ENCODE measurements around the gene OXNAD1. TPM values are rescaled to one million over a fixed set of nuclear protein-coding genes. Genes with fewer than 3 reads are reported as not detected.

The OXNAD1 gene
- total RNA-seq, 4 donors from 2014 or later: 10.6 to 16.3 (median 12.6) TPM

- no peak for TF ChIP-seq CTCF (IDR thresholded peaks at IDR 0.05; ENCODE audit: low read depth)
Measured at GRCh38 chr3:16229681-16230080, 35.3 kb upstream of the OXNAD1 start.

- no peak for TF ChIP-seq CTCF (IDR thresholded peaks at IDR 0.05; ENCODE audit: low read depth)
Measured at GRCh38 chr3:16231983-16232382, 33.0 kb upstream of the OXNAD1 start.

- no peak for TF ChIP-seq CTCF (IDR thresholded peaks at IDR 0.05; ENCODE audit: low read depth)
Measured at GRCh38 chr3:16233806-16234205, 31.2 kb upstream of the OXNAD1 start.

GRCh38 chr3:16234281-16234680 lies 30.7 kb upstream of the OXNAD1 start:
- TF ChIP-seq CTCF (IDR thresholded peaks at IDR 0.05; ENCODE audit: low read depth): no peak

GRCh38 chr3:16236030-16236639 lies 28.9 kb upstream of the OXNAD1 start:
- no peak for TF ChIP-seq CTCF (IDR thresholded peaks at IDR 0.05; ENCODE audit: low read depth)

GRCh38 chr3:16236856-16237393 lies 28.1 kb upstream of the OXNAD1 start:
- TF ChIP-seq CTCF (IDR thresholded peaks at IDR 0.05; ENCODE audit: low read depth): no peak

GRCh38 chr3:16239086-16239770 lies 25.8 kb upstream of the OXNAD1 start:
- no peak for TF ChIP-seq CTCF (IDR thresholded peaks at IDR 0.05; ENCODE audit: low read depth)

Measured in subcutaneous adipose tissue (tissue), 4 donors.